H1 (cell line): ENCODE measurements around the gene WNT9A. TPM values are rescaled to one million over a fixed set of nuclear protein-coding genes. Genes with fewer than 3 reads are reported as not detected.

Experiments used
- CTCF ChIA-PET: fragments of 300-600 bp; sonication (Branson Sonifier 250); formaldehyde crosslinking; loops from one replicate; lab custom pipeline; 2021; ENCODE audit not compliant: partially characterized antibody; lab: Charles Lee
- POLR2A ChIA-PET: fragments of 300-600 bp; sonication (Branson Sonifier 250); formaldehyde crosslinking; loops from one replicate; lab custom pipeline; 2021; ENCODE audit warnings: inconsistent platforms; ENCODE audit not compliant: partially characterized antibody; lab: Charles Lee
- DNase-seq, 2 experiments: peaks; one replicate each; pipeline versions ENCODE4 v3.0.0 to v3.0.0-alpha.2; 2010 to 2022; ENCODE audit warnings: low spot score in 2 of 2, low read depth in 1 of 2, mixed read lengths in 1 of 2
- FAIRE-seq: peaks from 2 replicates; lab custom pipeline; 2011; peaks lifted over from hg19 to GRCh38; lab: Jason Lieb, UNC
- H2AFZ ChIP-seq: 2 replicates; pipeline ENCODE4 v1.8.1; 2012; ENCODE audit warnings: low read length, inconsistent platforms
- H2AK5ac ChIP-seq: 2 replicates; pipeline ENCODE4 v1.6.1; 2013; ENCODE audit warnings: low read depth, low read length
- H2BK120ac ChIP-seq: replicated peaks from 2 replicates; pipeline ENCODE3; 2013; ENCODE audit warnings: low read depth, low read length, inconsistent platforms
- H2BK12ac ChIP-seq: 2 replicates; pipeline ENCODE4 v1.6.1; 2013; ENCODE audit warnings: low read depth, low read length
- H2BK15ac ChIP-seq: 2 replicates; pipeline ENCODE4 v1.6.1; 2013; ENCODE audit warnings: low read length
- H2BK20ac ChIP-seq: 2 replicates; pipeline ENCODE4 v1.6.1; 2013; ENCODE audit warnings: low read length
- H2BK5ac ChIP-seq: 2 replicates; pipeline ENCODE4 v1.6.1; 2013; ENCODE audit warnings: low read depth, low read length
- H3K14ac ChIP-seq: 2 replicates; pipeline ENCODE4 v1.6.1; 2013; ENCODE audit warnings: inconsistent platforms; ENCODE audit not compliant: insufficient read length
- H3K18ac ChIP-seq: 2 replicates; pipeline ENCODE4 v1.6.1; 2013; ENCODE audit warnings: low read length; ENCODE audit errors: extremely low read depth
- H3K23ac ChIP-seq: 2 replicates; pipeline ENCODE4 v1.6.1; 2013; ENCODE audit warnings: inconsistent platforms; ENCODE audit not compliant: insufficient read length
- H3K23me2 ChIP-seq: 2 replicates; pipeline ENCODE4 v1.6.1; 2013; ENCODE audit warnings: low read depth, low read length
- H3K27ac ChIP-seq: 2 replicates; pipeline ENCODE4 v1.6.1; 2011; ENCODE audit warnings: low read depth, low read length, inconsistent platforms
- H3K27me3 ChIP-seq, 4 experiments: replicated peaks in 1 of 4; 1 replicate in 1 of 4; 2 replicates in 3 of 4; pipeline versions ENCODE4 v1.6.1 to v1.8.1; 2011 to 2013; ENCODE audit warnings: low read length in 3 of 4, mild to moderate bottlenecking in 3 of 4, inconsistent platforms in 2 of 4, mixed read lengths in 2 of 4, moderate library complexity in 1 of 4; ENCODE audit not compliant: control insufficient read depth in 3 of 4, insufficient read depth in 3 of 4; ENCODE audit errors: extremely low read depth in 1 of 4
- H3K36me3 ChIP-seq, 4 experiments: 2 replicates each; pipeline versions ENCODE4 v1.6.1 to v1.8.1; 2011 to 2013; ENCODE audit warnings: mild to moderate bottlenecking in 4 of 4, low read length in 3 of 4, moderate library complexity in 2 of 4, control low read depth in 1 of 4, inconsistent platforms in 1 of 4; ENCODE audit not compliant: insufficient read depth in 4 of 4, control insufficient read depth in 2 of 4
- H3K4ac ChIP-seq: replicated peaks from 2 replicates; pipeline ENCODE3; 2013; ENCODE audit warnings: low read length, low read depth, mixed read lengths, inconsistent platforms; ENCODE audit not compliant: insufficient read length
- H3K4me1 ChIP-seq, 4 experiments: replicated peaks in 1 of 4; 1 replicate in 1 of 4; 2 replicates in 3 of 4; pipeline versions ENCODE4 v1.6.1 to v1.8.1; 2011 to 2013; ENCODE audit warnings: low read length in 3 of 4, inconsistent platforms in 2 of 4, mixed read lengths in 1 of 4; ENCODE audit not compliant: insufficient read depth in 4 of 4, control insufficient read depth in 3 of 4
- H3K4me2 ChIP-seq, 2 experiments: 2 replicates each; pipeline versions ENCODE4 v1.6.1 to v1.8.1; 2011 to 2013; ENCODE audit warnings: low read depth in 2 of 2, low read length in 2 of 2, control low read depth in 1 of 2, inconsistent platforms in 1 of 2, mild to moderate bottlenecking in 1 of 2; ENCODE audit not compliant: insufficient read depth in 1 of 2
- H3K4me3 ChIP-seq, 4 experiments: fragments of 200-600, 300-600 bp in 1 of 4; sonication (generic), shearing (Covaris generic), sonication (Bioruptor Twin) in 1 of 4; 2 replicates each; pipeline versions ENCODE4 v1.5.1 to v1.8.1; 2011 to 2016; ENCODE audit warnings: low read length in 4 of 4, low read depth in 3 of 4, control low read depth in 2 of 4, inconsistent platforms in 2 of 4, mild to moderate bottlenecking in 2 of 4, mixed read lengths in 1 of 4, moderate library complexity in 1 of 4; ENCODE audit not compliant: insufficient read depth in 2 of 4; ENCODE audit errors: extremely low read depth in 1 of 4
- H3K56ac ChIP-seq: replicated peaks from 2 replicates; pipeline ENCODE3; 2013; ENCODE audit warnings: low read depth, mild to moderate bottlenecking, mixed read lengths, low read length, inconsistent platforms; ENCODE audit not compliant: insufficient read length
- H3K79me1 ChIP-seq: 2 replicates; pipeline ENCODE4 v1.6.1; 2013; ENCODE audit warnings: low read depth, low read length, control low read depth
- H3K79me2 ChIP-seq, 2 experiments: 2 replicates each; pipeline versions ENCODE4 v1.6.1 to v1.8.1; 2012 to 2013; ENCODE audit warnings: low read length in 2 of 2, mild to moderate bottlenecking in 2 of 2, inconsistent platforms in 1 of 2; ENCODE audit not compliant: insufficient read depth in 2 of 2, control insufficient read depth in 1 of 2
- H3K9ac ChIP-seq, 4 experiments: replicated peaks in 1 of 4; 1 replicate in 1 of 4; 2 replicates in 3 of 4; pipeline versions ENCODE4 v1.6.1 to v1.8.1; 2011 to 2013; ENCODE audit warnings: low read depth in 3 of 4, low read length in 3 of 4, control low read depth in 2 of 4, mild to moderate bottlenecking in 2 of 4, moderate library complexity in 2 of 4, inconsistent platforms in 1 of 4; ENCODE audit errors: extremely low read depth in 1 of 4
- H3K9me3 ChIP-seq, 2 experiments: 2 replicates each; pipeline versions ENCODE4 v1.6.1 to v1.8.1; 2012 to 2013; ENCODE audit warnings: mild to moderate bottlenecking in 2 of 2, moderate library complexity in 2 of 2, control low read depth in 1 of 2, inconsistent platforms in 1 of 2, low read depth in 1 of 2, low read length in 1 of 2, mixed read lengths in 1 of 2; ENCODE audit not compliant: insufficient read depth in 2 of 2
- H4K20me1 ChIP-seq, 2 experiments: replicated peaks in 1 of 2; 2 replicates each; pipeline versions ENCODE3 to v1.8.1; 2011 to 2013; ENCODE audit warnings: inconsistent platforms in 2 of 2, low read length in 2 of 2, mild to moderate bottlenecking in 1 of 2; ENCODE audit not compliant: insufficient read depth in 2 of 2, control insufficient read depth in 1 of 2
- H4K5ac ChIP-seq: 2 replicates; pipeline ENCODE4 v1.6.1; 2013; ENCODE audit warnings: low read length, low read depth, mixed read lengths, inconsistent platforms; ENCODE audit not compliant: insufficient read length
- H4K8ac ChIP-seq: 2 replicates; pipeline ENCODE4 v1.8.0; 2013; ENCODE audit warnings: mild to moderate bottlenecking, moderate library complexity, low read length, inconsistent platforms; ENCODE audit not compliant: insufficient read depth; ENCODE audit errors: extremely low read depth
- H4K91ac ChIP-seq: replicated peaks from 2 replicates; pipeline ENCODE3; 2013; ENCODE audit warnings: low read length, mixed read lengths, inconsistent platforms; ENCODE audit not compliant: insufficient read length
- CBX8 ChIP-seq: fragments of 300-800, 300-1000 bp; sonication (generic); IDR thresholded peaks from 2 replicates; pipeline ENCODE4 v1.7.1; 2016; ENCODE audit warnings: low read depth, low read length, borderline replicate concordance
- MAFK ChIP-seq: IDR thresholded peaks from 2 replicates; pipeline ENCODE4 v1.6.1; 2012; ENCODE audit warnings: low read depth, mild to moderate bottlenecking, improper control_type of control experiment, low read length
- RAD21 ChIP-seq, 2 experiments: IDR thresholded peaks in 1 of 2; conservative IDR thresholded peaks in 1 of 2; 2 replicates each; pipeline ENCODE4 v1.6.1; 2011; ENCODE audit warnings: low read depth in 2 of 2, low read length in 2 of 2, improper control_type of control experiment in 1 of 2, inconsistent platforms in 1 of 2, mild to moderate bottlenecking in 1 of 2, moderate library complexity in 1 of 2
- SIX5 ChIP-seq: IDR thresholded peaks from 2 replicates; pipeline ENCODE4 v1.6.1; 2011; ENCODE audit warnings: mild to moderate bottlenecking, low read depth, low read length
- WGBS, 2 experiments: shearing (Covaris generic) in 1 of 2; methylation state at CpG; one replicate each; pipeline versions ENCODE4 v1.1.6 to v1.1.7; 2013 to 2015; ENCODE audit warnings: low lambda C conversion rate in 2 of 2, mixed read lengths in 2 of 2, inconsistent platforms in 1 of 2, low coverage in 1 of 2, missing lambda C conversion rate in 1 of 2; ENCODE audit not compliant: insufficient replicate concordance in 2 of 2, insufficient coverage in 1 of 2, insufficient read length in 1 of 2; ENCODE audit errors: extremely low coverage in 1 of 2, missing lambda C conversion rate in 1 of 2; 5-methylcytosine and 5-hydroxymethylcytosine counted together
- polyA plus RNA-seq, 7 experiments: library from polyadenylated mRNA; depleted of rRNA in 3 of 7; stranded (reverse) in 5 of 7; unstranded in 2 of 7; fragments of >200 nt in 5 of 7; fragments of 200-250 nt in 2 of 7; gene quantifications; 1 replicate in 5 of 7; 2 replicates in 1 of 7; 4 replicates in 1 of 7; pipeline versions ENCODE4 v1.2.1 to v1.2.3, GENCODE V29; 2011 to 2013; ENCODE audit warnings: missing spikeins in 2 of 7, mixed read lengths in 2 of 7
- total RNA-seq: library from RNA; stranded (reverse); fragmentation: NEBNext Ultra II Directional; extraction: Animal tissue kit (Norgen Biotek cat#: 25700); gene quantifications from 2 replicates; pipeline ENCODE4 v1.2.1, GENCODE V29; 2021
- TF ChIP-seq, protein P1 (sequence below): IDR thresholded peaks from 2 replicates; pipeline ENCODE4 v1.6.1; 2011; ENCODE audit warnings: low read length, improper control_type of control experiment

Gene WNT9A
- total and polyA plus RNA-seq, 2 of the 8 experiments (the other 6 are each of a cell fraction or from before 2014, with no cell fraction given) = 1.1 to 1.5 TPM

DNA sequence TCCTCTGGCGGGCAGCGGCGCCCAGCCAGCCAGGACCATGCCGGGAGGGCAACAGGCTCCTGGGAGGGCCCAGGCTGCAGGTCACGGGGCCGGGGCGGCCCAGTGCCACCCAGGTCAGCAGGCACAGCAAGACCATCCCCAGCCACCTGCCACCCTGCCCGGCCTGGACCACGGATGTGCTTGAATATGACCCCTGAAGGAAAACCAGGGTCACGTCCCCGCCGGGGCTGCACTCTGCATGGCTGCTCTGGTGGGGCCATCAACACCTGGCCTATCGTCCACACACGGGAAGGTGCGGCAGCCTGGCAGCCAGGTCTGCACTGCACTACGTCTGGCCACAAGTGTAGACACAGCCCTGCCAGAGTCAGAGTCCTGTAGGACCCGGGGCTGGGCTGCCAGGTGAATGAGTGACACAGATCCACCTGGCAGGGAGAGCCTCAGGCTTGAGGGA is 6.9 kb downstream of the WNT9A start:
- H2AK5ac ChIP-seq = no peak overlapping the region; the same call in 1 of the 2 replicates
- no peak for DNase-seq
- no peak overlapping the region for H3K27ac ChIP-seq
- no peak for FAIRE-seq
- H4K91ac ChIP-seq = no peak overlapping the region
- H3K9me3 ChIP-seq = no peaks in the 10 kb centered on the region
- no peak overlapping the region for H2BK5ac ChIP-seq
- H3K9ac ChIP-seq = no peak overlapping the region
- H3K4me1 ChIP-seq = peaks cover 0 to 7% (median 3%) of the 10 kb centered on the region in 4 experiments; a peak in 4 of 7 replicates
- no peaks in the 10 kb centered on the region for H3K36me3 ChIP-seq
- H3K4ac ChIP-seq = no peak overlapping the region
- no peak overlapping the region for H2BK15ac ChIP-seq
- no peak overlapping the region for H3K18ac ChIP-seq
- POLR2A ChIA-PET = no interaction called here
- H3K4me3 ChIP-seq = no peak overlapping the region
- peaks cover 3% of the 10 kb centered on the region; the same call in 1 of the 2 replicates for H3K23me2 ChIP-seq
- no peak overlapping the region for H3K4me2 ChIP-seq
- H2BK20ac ChIP-seq = no peak overlapping the region
- H4K20me1 ChIP-seq = peaks cover 0 to 11% of the 10 kb centered on the region in 2 experiments
- CTCF ChIA-PET = interaction anchor here (0.7 to 3.4 kb wide), 6 partner anchors 9 to 456 kb away, joined by 3 to 16 read pairs (median 3); no protein-coding TSS in a partner anchor
- H4K8ac ChIP-seq = no peak overlapping the region
- no peak overlapping the region for H3K14ac ChIP-seq
- H3K79me2 ChIP-seq = no peaks in the 10 kb centered on the region
- no peak overlapping the region for H2AFZ ChIP-seq
- H3K23ac ChIP-seq = no peak overlapping the region
- no peak overlapping the region for H3K56ac ChIP-seq
- 0 out of 2 replicates have a peak, but pooled peaks cover 2% of the 10 kb centered on the region for H3K79me1 ChIP-seq
- 93% methylated on average over 17 of the region's 17 CpGs; no CpG with 5 or more reads in 1 of the 2 experiments for WGBS, 2 experiments
- no peak for TF ChIP-seq RAD21 (IDR thresholded peaks at IDR 0.05 in 1 of 2, conservative IDR thresholded peaks at IDR 0.05 in 1 of 2; ENCODE audit: low read depth in 2 of 2, low read length in 2 of 2)
- TF ChIP-seq, protein P1, sequence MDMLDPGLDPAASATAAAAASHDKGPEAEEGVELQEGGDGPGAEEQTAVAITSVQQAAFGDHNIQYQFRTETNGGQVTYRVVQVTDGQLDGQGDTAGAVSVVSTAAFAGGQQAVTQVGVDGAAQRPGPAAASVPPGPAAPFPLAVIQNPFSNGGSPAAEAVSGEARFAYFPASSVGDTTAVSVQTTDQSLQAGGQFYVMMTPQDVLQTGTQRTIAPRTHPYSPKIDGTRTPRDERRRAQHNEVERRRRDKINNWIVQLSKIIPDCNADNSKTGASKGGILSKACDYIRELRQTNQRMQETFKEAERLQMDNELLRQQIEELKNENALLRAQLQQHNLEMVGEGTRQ = no peak
- no peak for TF ChIP-seq CBX8
- no peak for TF ChIP-seq SIX5
- TF ChIP-seq MAFK = no peak
- no peak overlapping the region for H2BK12ac ChIP-seq
- H3K27me3 ChIP-seq = no peaks in the 10 kb centered on the region
- no peak overlapping the region for H4K5ac ChIP-seq
- H2BK120ac ChIP-seq = no peak overlapping the region
